Raji (cell line): ENCODE results near the gene TEX264.

ENCODE experiments used
- POLR2A ChIP-seq: IDR thresholded peaks from 2 replicates; pipeline ENCODE4 v1.6.1; 2011; ENCODE audit warnings: low read depth, low read length, control low read depth; ENCODE audit not compliant: insufficient read depth

The TEX264 gene

GRCh38 chr3:51705276-51706020 is 34.4 kb downstream of the TEX264 start:
- TF ChIP-seq POLR2A = no peak

- TF ChIP-seq POLR2A = no peak
Observed at GRCh38 chr3:51706021-51706485, 35.0 kb downstream of the TEX264 start.

GRCh38 chr3:51706788-51707731 is 36.0 kb downstream of the TEX264 start, which contains the start of gene GRM2:
Gene GRM2, plus strand, starts transcription at chr3:51707068. Its CDS starts 1,916 bp downstream, at chr3:51708984.
- no peak for TF ChIP-seq POLR2A

- no peak for TF ChIP-seq POLR2A
Observed at GRCh38 chr3:51708216-51708845, 37.3 kb downstream of the TEX264 start.

- no peak for TF ChIP-seq POLR2A
Observed at GRCh38 chr3:51709004-51709420, 38.0 kb downstream of the TEX264 start.

- TF ChIP-seq POLR2A = no peak
Observed at GRCh38 chr3:51709675-51710074, 38.6 kb downstream of the TEX264 start.

GRCh38 chr3:51710631-51711351 is 39.7 kb downstream of the TEX264 start:
- no peak for TF ChIP-seq POLR2A

GRCh38 chr3:51711352-51712037 is 40.4 kb downstream of the TEX264 start:
- no peak for TF ChIP-seq POLR2A

- no peak for TF ChIP-seq POLR2A
Observed at GRCh38 chr3:51712038-51712420, 41.0 kb downstream of the TEX264 start.

GRCh38 chr3:51712511-51712931 is 41.5 kb downstream of the TEX264 start:
- no peak for TF ChIP-seq POLR2A

- no peak for TF ChIP-seq POLR2A
Observed at GRCh38 chr3:51712963-51713362, 41.9 kb downstream of the TEX264 start.

GRCh38 chr3:51715231-51715976 is 44.4 kb downstream of the TEX264 start:
- no peak for TF ChIP-seq POLR2A

- no peak for TF ChIP-seq POLR2A
Observed at GRCh38 chr3:51715977-51716294, 44.9 kb downstream of the TEX264 start.
